LHCN-M2 (cell line): ENCODE results near the gene FEM1B. TPM values are rescaled to one million over a fixed set of nuclear protein-coding genes. Genes with fewer than 3 reads are reported as not detected.
"Not testable (repeated sequence)": the region's sequence is repeated elsewhere in the genome, so short reads cannot be mapped to it uniquely, and the experiment has no call there.

Experiments used
- DNase-seq: peaks from one replicate; pipeline ENCODE4 v3.0.0-alpha.2; 2012; ENCODE audit warnings: low read depth
- polyA plus RNA-seq: library from polyadenylated mRNA; unstranded; fragments of >200 nt; gene quantifications from one replicate; pipeline ENCODE4 v1.2.1, GENCODE V29; 2012; ENCODE audit warnings: missing spikeins
- total RNA-seq: library from RNA; depleted of rRNA; stranded (reverse); fragments of >200 nt; gene quantifications from 2 replicates; pipeline ENCODE4 v1.2.3, GENCODE V29; 2014; rRNA removed

The FEM1B gene
- 28.0 and 32.2 TPM in 2 replicates for total RNA-seq
- polyA plus RNA-seq: 8.9 TPM

DNA sequence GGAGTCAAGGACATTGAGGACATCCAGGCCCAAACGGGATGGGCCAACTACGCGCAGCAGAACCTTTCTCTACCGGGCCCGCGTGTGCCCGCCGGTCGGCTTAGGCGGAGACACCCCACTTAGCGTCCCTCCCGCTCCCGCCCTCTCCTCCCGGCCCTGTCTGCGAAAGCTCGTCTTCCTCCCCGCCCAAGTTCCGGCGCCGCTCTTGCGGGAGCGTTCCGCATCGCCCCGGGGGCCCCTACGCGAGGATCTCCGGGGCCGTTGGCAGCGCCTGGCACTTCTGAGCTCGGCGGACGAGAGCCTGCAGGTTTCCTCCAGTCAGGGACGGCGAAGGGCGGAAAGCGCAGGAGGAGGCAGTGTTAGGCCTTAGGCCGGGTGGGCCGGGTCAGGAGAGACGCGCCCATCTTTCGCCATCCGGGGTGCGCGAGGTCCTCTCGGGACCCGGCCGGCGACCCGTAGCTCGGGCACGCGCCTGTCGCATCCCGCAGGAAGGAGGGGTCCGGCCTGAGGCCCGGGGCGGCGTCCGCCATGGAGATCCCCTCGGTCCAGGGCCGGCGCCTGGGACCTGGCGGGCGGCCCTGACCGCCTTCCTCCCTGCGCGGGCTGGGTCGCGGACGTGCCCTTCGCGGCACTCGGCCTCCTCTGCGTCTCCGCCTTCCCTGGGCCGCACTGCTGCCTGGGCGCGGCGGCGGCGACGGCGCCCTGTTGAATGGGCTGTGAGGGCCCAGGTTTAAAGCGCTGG lies at the start of gene FEM1B:
TSS of gene FEM1B (plus strand) at position 143 of the 742 bp plus-strand sequence. CDS start 673 bp downstream, outside the sequence.
- peak; percentile 91 for DNase-seq

DNA sequence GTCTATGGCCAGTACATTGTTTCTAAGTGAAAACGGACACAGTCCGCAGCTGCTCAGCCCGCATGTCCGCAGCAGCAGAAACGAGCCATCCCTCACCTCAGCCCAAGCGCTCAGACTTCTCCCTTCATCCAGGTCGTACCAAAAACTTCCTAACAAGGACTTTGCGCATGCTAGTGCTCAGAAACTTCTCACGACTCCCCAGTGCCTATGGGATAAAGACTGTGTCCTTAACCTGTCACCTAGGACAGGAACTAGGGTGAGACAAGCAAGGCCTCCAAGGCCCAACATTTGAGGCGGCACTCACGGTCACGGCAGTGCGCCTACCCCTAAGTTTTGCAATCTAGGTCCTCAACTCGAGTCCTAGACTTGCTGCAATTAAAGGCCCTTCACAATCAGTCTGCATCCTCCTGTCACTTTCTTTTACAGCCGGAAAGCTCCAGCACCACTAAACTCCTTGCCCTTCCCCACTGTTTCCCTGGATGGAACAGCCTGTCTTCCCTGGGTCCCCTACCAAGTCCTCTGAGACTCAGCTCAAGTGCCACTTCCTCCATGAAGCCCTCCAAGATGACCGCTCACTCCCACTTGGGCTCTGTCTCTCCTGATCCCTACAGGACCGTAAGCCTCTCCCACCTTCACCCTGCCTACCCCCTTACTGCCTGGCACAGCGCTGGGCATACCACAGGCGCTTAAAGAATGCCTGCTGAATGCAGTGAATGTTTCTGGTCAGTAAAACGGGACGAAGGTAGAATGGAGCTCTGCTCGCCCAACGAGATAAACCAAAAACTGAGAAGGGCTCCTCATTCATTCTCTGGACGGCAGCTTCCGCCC lies 49.2 kb upstream of the FEM1B start:
- DNase-seq: peak; percentile 19

DNA sequence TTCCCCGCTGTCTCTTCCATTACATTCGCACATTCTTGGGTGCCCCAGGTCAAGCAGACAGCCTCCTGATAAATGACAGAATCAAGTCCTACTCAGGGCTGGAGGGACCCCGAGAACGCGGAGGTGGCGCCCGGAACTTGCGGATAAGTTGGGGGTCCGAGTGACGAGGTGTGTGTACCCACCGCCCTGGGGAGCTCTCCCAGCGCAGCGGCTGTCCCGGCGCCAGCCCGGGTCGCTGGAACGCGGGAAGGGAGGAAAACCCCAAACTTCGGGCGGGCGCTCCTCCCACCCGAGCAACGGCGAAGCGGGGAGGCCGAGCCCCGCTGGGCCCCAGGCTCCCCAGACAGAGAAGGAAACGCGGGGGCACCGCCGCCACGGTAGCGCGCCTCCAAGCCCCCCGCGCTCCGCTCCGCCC lies 48.6 kb upstream of the FEM1B start:
- DNase-seq: no peak

DNA sequence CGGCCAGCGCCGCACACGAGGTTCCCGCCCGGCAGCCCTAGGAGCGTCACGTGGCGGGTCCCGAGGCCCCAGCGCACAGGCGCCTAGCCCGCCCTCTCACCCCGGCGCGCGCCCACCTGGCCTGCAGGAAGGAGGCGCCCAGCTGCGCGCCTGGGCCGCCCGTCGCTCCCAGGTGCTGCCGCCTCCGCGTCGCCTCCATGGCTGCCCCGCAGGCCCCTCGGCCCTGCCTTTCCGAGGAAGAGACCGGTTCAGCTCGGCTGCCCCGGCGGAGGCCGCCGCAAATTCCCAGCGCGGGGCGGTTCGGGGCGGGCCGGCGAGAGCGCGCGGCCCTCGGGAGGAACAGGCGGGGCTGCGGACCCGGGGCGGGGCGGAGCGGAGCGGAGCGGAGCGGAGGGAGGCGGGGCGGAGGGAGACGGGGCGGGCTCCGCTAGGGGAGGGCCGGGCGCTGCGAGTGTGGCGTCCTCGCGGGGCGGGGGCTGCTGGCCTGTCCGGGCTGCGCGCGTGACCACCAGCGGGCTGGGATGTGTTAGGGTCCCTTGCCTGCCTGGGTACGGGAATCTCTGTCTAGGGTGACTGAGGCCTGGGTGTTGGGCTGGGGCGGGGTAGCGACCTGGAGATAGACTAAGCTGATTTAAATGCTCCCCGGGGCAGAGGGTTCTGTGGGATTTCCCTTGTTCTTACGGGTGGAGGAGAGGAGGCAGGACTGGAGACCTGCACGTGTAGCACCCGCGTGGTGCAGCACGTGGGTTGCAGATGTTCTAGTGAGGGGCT lies 48.0 kb upstream of the FEM1B start, which contains the start of gene CLN6:
TSS of gene CLN6 (minus strand) at position 343 of the 771 bp plus-strand sequence. CDS start at position 199, 144 bp downstream.
- DNase-seq: peak; percentile 75

DNA sequence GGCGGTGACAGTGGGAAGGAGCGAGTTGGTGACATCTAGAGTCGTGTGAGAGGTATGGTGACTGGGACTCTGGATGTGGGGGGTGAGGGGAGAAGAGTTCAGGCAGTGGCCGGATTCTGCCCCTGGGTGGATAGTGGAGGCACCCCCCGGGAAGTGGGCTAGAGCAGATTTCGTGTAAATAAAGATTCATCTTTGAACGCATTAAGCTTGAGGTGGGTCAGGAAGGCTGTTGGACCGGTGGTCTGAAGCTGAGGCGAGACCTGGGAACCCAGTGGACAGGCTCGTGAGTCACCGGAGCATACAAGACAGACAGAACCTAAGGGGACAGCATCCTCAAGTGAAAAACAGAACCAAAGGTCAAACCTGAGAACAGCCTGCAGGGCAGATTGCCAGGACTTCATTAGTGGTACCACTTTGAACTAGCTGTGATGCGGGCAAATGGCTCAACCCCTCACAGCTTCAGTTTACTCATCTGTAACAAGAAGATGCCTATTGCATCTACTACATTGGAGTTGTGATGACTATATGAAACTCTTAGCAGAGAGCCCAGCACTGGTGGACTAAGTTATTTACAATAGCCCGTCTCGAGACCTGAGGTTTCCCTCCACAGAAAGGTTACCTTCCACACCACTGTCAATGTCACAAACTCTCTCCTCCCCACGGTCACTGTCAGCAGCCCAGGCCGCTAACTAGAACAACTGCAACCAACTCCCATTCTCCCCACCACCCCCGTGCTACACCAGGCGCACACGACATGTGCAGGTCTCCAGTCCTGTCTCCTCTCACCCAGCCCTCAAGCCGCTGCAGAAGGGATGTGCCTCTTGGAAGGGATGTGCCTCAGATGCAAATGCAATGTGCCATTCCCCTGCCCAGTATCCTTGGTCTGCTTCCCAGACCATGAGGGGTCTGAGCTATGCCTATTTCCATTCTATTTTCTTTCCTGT lies 47.1 kb upstream of the FEM1B start:
- DNase-seq: peak; percentile 26

DNA sequence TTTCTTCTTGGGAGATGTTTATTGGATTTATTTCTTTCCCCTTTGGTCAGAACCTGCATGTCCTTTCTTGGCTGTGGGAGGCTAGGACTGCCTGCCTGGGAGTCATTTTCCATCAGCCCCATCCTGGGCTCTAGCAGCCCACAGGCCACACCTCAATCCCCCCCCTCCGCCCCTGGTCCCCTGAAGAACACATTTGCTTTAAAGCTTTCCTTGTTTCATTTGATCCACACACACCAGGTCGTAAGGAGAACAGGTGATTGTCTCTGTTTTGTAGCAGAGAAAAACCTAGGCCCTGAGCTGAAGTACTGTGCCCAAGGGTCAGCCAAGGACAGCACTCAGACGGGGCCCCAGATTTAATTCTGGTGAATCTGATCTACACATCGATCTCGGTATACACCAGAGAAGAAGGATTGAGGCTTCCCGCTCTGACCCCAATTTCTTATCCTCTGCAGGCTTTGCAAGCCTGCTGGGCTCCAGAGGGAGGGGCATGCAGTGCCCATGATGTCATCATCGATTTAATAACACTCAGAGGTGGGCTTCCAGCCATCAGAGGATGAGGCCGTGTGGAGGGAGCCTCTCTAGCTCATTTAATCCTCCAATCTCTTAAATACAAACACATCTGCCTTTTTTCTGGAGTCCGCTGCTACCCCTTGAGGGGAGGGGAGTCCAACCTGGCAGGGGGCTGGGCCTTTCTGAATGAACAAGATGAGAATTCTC lies 46.3 kb upstream of the FEM1B start:
- no peak for DNase-seq

DNA sequence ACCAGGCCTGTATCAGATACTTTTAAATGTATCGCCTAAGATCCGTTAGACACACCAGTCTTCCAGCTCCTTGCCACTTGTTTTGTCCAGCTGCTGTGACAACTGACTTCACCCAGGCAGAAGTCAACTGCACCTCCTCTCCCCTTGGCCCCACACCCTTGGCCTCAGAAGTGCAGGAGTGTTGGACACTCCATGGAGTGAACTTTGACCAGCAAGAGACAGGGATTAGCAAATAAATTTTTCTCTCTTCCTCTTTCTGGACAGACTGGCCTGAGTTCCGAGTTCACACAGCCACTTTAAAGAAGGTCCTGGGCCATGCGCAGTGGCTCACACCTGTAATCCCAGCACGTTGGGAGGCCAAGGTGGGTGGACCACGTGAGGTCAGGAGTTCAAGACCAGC lies 45.1 kb upstream of the FEM1B start:
- DNase-seq: no peak

DNA sequence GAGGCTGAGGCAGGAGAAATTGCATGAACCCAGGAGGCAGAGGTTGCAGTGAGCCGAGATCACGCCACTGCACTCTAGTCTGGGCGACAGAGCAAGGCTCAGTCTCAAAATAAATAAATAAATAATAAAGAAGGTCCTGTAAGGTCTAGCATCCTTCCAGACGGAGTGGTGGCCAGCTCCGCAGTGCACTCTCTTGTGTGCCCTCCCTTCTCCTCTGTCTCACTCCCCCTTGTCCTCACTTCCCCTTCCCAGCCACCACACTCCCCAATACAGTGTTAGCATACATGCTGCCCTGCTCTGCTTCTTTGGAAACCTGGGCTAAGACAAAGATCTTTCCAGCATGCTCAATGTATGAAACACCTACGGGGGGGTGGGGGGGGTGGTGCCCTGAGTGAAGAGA lies 44.6 kb upstream of the FEM1B start:
- no peak for DNase-seq

DNA sequence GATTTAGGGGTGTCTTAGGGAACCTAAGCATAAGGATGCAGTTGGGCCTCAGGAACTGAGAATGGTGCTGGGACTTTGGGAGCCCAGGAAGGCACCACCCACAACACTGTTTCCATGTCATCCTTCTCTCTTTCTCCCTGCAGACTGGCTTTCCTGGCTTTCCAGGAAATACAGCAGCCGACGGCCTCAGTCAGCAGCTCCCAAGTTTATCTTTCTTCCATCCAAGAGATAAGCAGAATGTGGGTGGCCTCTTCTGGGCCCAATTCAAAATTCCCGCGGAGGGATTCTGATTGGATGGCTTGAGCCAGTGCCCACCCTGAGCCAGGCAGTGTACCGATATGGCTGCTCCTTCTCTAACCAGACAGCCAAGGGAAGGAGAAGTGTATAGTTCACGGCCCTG lies 43.5 kb upstream of the FEM1B start:
- DNase-seq: no peak

DNA sequence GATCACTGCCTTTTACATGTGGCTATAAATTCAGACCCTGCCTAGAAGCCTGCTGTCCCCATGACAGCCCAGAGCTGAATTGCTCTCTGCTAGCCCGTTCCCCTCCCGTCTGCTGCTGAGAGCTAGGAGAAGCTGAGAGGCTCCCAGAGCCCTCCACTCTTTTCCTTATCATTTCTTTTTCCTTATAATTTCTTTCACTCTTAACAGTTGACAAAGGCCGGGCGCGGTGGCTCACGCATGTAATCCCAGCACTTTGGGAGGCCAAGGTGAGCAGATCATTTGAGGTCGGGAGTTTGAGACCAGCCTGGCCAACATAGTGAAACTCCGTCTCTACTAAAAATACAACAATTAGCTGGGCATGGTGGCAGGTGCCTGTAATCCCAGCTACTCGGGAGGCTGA lies 43.0 kb upstream of the FEM1B start:
- DNase-seq: not testable (repeated sequence)

DNA sequence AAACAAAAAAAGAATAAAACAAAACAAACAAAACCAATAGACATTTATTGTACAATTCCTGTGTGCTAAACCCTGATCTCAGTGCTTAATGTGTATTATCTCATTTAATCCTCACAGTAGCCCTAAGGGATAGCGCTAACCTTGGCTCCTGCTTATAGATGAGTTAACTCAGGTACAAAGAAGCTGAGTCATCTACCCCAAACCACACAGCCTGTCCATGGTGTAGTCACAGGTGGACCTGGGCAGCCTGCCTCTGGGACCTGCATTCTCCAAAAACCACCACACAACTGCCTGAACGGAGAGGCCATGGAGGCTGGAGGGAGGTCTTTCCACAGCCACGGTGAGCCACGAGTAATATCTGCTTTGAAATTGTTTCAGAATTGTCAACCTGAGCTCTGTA lies 42.5 kb upstream of the FEM1B start:
- no peak for DNase-seq

DNA sequence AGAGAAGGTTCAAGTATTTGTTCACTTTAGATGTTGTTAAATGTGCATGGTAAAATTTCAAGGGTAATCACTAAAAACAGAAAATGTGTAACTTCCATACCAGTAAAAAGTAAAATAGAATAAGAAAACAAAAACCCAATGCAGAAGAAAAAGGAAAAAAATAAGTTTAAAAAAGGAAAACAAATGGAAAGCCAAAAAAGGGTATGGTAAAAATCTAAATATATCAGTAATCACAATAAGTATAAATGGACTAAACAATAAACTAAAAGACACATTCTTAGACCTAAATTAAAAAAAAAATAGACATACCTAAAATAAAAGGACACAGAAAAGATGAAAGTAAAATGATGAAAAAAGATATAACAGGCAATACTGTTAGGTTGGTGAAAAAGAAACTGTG lies 38.5 kb upstream of the FEM1B start:
- no peak for DNase-seq

DNA sequence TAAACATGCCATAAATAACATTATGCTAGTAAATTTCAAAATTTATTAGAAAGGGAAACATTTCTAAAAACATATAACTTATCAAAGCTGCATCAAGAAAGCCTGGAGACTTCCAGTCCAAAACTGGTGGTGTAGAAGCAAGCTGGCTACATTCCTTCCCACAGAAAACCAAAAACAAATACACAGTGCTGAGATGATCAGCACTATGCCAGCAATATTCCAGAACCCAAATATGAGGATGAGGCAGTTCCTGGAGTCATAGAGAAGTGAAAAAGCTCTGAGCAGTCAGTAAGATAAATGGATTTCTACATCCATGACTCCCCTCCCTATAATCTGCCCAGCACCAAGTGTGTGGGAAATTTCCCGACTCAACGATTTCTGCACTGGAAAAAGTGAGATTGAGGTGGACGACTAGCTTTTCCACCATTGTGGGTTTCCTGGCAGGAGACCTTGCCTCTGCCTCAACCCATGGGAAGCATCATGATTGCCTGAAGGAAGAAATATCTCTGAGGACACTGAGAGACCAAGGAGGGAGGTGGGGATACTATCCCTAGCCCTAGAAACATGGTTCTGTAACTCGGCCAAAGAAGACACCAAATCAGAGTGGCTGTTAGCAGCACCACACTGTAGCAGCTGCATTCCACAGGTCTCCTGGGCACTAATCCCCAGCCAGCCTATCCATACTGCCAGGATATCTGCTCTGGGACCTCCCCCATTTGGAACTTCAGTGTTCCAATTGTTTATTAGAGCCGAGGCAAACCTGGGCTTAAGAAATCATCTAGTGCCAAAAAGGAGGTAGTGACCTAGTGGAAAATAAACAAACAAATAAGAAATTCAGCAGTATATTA lies 36.2 kb upstream of the FEM1B start:
- no peak for DNase-seq

DNA sequence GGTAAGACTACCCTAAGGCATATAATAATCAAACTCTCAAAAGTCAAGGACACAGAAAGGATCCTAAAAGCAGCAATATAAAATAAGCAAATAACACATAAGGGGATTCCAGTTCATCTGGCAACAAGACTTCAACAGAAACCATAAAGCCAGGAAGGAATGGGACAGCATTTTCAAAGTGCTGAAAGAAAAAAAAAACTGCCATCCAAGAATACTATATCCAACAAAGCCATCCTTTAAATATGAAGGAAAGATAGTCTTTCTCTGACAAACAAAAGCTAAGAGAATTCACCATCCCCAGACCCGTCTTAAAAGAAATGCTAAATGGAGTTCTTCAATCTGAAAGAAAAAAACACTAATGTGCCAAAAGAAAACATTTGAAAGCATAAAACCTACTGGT lies 33.3 kb upstream of the FEM1B start:
- no peak for DNase-seq

DNA sequence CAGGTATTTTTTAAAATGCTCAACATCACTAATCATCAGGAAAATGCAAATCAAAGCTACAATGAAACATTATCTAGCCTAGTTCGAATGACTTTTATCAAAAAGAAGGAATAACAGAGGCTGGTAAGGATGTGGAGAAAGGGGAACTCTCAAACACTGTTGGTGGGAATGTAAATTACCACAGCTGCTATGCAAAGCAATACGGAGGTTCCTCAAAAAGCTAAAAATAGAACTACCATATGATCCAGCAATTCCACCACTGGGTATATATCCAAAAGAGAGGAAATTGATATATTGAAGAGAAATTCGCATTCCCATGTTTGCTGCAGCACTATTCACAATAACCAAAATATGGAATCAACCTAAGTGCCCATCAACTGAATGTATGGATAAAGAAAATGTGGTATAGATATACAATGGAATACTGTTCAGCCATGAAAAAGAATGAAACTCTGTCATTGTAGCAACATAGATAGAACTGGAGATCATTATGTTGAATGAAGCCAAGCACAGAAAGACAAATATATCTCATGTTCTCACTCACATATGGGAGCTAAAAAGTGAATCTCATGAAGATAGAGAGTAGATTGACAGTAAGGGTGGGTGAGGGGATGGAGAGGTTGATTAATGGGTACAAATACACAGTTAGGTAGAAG lies 28.4 kb upstream of the FEM1B start:
- no peak for DNase-seq

DNA sequence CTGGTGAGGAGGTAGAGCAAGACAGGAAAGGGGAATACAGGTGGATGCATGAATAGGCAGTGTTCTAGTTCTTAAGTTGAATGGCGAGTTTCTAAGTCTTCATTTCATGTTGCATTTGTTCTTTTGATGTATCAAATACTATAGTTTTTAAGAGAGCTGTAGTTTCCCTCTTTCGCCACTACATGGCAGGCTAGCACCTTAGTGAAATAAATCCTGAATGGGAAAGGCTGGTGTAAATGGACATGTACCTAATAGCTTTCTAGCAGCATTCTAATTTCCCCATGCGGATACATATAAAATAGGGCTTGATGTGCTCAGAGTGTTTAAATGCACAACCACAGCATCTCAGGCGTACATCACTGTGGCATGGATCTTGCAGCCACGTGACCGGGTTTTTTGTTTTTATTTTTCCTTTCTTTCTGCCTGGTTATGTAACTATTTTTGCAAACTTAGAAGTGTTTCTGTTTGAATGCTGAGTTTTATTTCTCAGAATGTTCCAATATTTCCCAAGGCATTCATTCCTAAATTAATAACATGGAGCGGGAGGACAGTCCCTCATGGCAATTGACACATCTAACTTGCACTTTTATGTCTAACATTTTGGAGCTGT lies 24.5 kb upstream of the FEM1B start:
- peak; percentile 78 for DNase-seq

DNA sequence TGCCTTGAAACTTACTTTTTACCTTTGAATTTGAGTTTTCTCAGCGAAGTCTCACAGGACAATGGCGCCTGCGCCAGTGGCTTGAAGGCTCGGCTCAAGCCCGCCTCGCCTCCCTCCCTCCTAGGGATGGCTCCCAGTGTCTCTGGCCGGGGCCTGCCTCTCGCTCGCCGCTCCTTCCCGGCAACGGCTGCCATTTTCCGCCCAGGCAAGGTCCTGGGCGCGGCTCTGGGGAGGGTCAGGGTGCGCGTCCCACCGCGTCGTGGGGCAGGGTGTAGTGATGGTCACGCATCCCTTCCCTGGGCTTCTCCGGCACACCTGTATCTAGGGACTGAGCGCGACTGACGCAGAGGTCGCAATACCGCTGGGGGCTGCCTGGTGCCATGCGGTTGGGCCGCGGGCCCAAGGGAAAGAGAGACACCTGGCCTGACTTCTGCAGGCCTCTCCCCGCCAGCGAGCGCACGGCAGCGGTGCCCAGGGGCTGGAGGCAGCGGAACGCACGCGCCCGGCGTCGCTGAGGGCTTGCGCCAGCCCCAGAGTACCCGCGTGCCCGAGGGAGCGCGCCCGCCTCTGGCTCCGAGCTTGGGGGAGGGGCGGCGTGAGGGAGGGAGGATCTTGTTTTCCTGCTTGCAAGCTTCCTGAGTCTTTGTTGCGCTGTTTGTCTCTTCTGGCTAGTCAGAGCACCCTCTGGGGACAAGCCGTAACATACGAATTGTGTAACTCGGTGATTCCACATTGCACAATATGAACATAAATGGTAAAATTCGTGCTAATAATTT lies 20.7 kb upstream of the FEM1B start:
- peak; percentile 85 for DNase-seq
